Stomach (tissue), 9 donors: ENCODE measurements around the gene ZNF544. TPM values are rescaled to one million over a fixed set of nuclear protein-coding genes. Genes with fewer than 3 reads are reported as not detected.

Experiments used
- DNase-seq, 2 donors: peaks; one replicate each; pipeline versions ENCODE4 v3.0.0 to v3.0.0-alpha.2; 2013 to 2019
- H3K27ac ChIP-seq, 5 donors: fragments of 200-600 bp in 4 of 5; sonication (generic) in 4 of 5; one replicate each; pipeline ENCODE4 v1.5.1; 2013 to 2019; ENCODE audit warnings: mild to moderate bottlenecking in 1 of 5, moderate library complexity in 1 of 5
- H3K27me3 ChIP-seq, 3 donors: fragments of 200-600 bp; sonication (generic); one replicate each; pipeline ENCODE4 v1.5.1; 2017 to 2019; ENCODE audit warnings: mixed run types in 1 of 3
- H3K36me3 ChIP-seq, 4 donors: fragments of 200-600 bp; sonication (generic); 1 replicate in 3 of 4; 2 replicates in 1 of 4; pipeline ENCODE4 v1.5.1; 2016 to 2019
- H3K4me1 ChIP-seq, 4 donors: fragments of 200-600 bp; sonication (generic); one replicate each; pipeline ENCODE4 v1.5.1; 2016 to 2019
- H3K4me3 ChIP-seq, 4 donors: fragments of 200-600 bp; sonication (generic) in 3 of 4; one replicate each; pipeline ENCODE4 v1.5.1; 2016 to 2019; ENCODE audit warnings: mild to moderate bottlenecking in 1 of 4
- H3K9me3 ChIP-seq, 4 donors: fragments of 200-600 bp; sonication (generic); one replicate each; pipeline ENCODE4 v1.5.1; 2016 to 2019
- EP300 ChIP-seq: sonication (generic); formaldehyde crosslinking; IDR thresholded peaks from one replicate; pipeline ENCODE4 v1.6.1; 2017; ENCODE audit warnings: antibody characterized with exemption
- POLR2A ChIP-seq, 4 donors: fragments of 450-650 bp; IDR thresholded peaks; one replicate each; pipeline ENCODE4 v1.6.1; 2016; ENCODE audit warnings: antibody characterized with exemption in 4 of 4, control low read depth in 2 of 4, mild to moderate bottlenecking in 1 of 4, moderate library complexity in 1 of 4
- POLR2AphosphoS5 ChIP-seq, 3 donors: sonication (generic); formaldehyde crosslinking; IDR thresholded peaks; one replicate each; pipeline ENCODE4 v1.6.1; 2016; ENCODE audit warnings: antibody characterized with exemption in 3 of 3
- WGBS, 5 donors: extraction: QIAGEN DNeasy Blood & Tissue Kit in 3 of 5; methylation state at CpG; one replicate each; pipeline versions ENCODE4 v1.1.5 to v1.1.7; 2013 to 2018; 5-methylcytosine and 5-hydroxymethylcytosine counted together
- intact Hi-C: fragments of 100-400 bp; cut with DNase I; formaldehyde crosslinking; loops from one replicate; pipeline ENCODE4 v1.15.1; 2023; ENCODE audit warnings: low total_unique reads
- polyA plus RNA-seq, 3 donors: library from polyadenylated mRNA; stranded (reverse); fragments of 200-250 nt; gene quantifications; one replicate each; pipeline ENCODE4 v1.2.3, GENCODE V29; 2013
- total RNA-seq, 5 donors: library from RNA; depleted of rRNA; stranded (reverse); fragments of >200 nt; gene quantifications; one replicate each; pipeline versions ENCODE4 v1.1.0 to v1.2.3, GENCODE V29; 2014 to 2016
- TF ChIP-seq, protein P1 (sequence below), 7 experiments: fragments of 450-650 bp in 4 of 7; fragments of 200-600 bp in 3 of 7; sonication (generic) in 3 of 7; IDR thresholded peaks; one replicate each; pipeline ENCODE4 v1.5.1; 2016 to 2019; ENCODE audit warnings: antibody characterized with exemption in 7 of 7, control low read depth in 2 of 7, mild to moderate bottlenecking in 1 of 7
- donor health status: healthy with polysubstance abuse.
- donor health status: Bipolar disorder and iron deficiency.
- donor health status: healthy.

Gene ZNF544
- total and polyA plus RNA-seq, 8 donors = 9.5 to 60.7 (median 20.0) TPM

DNA sequence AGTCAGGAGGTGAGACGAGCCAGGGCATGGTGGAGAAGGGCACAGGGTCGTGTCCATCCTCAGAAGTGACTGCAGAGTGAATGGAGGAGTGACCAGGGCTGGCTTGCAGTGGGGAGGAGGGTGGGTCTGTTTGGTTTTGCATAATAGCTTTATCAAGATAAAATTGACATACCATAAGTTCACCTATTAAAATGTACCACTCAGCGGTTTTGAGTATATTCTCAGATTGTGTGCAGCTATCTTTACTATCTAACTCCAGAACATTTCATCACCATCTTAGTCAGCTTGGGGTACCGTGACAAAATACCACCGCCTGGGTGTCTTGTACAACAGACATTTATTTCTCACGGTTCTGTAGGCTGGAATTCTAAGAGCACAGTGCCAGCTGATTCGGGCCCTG is 63.2 kb downstream of the ZNF544 start:
- Histone ChIP-seq H3K4me1 (no peaks in the 10 kb centered on the region), H3K36me3 (peaks cover 70 to 100% (median 97%) of the 10 kb centered on the region in 4 donors), H3K27ac (no peak overlapping the region), H3K4me3 (no peak overlapping the region), H3K9me3 (peaks cover 19 to 97% (median 58%) of the 10 kb centered on the region in 4 donors), H3K27me3 (no peaks in the 10 kb centered on the region)
- intact Hi-C loops = no loop called here
- TF ChIP-seq POLR2AphosphoS5 (IDR thresholded peaks at IDR 0.05) = no peak
- no peak for TF ChIP-seq POLR2A (IDR thresholded peaks at IDR 0.05)
- TF ChIP-seq, protein P1, sequence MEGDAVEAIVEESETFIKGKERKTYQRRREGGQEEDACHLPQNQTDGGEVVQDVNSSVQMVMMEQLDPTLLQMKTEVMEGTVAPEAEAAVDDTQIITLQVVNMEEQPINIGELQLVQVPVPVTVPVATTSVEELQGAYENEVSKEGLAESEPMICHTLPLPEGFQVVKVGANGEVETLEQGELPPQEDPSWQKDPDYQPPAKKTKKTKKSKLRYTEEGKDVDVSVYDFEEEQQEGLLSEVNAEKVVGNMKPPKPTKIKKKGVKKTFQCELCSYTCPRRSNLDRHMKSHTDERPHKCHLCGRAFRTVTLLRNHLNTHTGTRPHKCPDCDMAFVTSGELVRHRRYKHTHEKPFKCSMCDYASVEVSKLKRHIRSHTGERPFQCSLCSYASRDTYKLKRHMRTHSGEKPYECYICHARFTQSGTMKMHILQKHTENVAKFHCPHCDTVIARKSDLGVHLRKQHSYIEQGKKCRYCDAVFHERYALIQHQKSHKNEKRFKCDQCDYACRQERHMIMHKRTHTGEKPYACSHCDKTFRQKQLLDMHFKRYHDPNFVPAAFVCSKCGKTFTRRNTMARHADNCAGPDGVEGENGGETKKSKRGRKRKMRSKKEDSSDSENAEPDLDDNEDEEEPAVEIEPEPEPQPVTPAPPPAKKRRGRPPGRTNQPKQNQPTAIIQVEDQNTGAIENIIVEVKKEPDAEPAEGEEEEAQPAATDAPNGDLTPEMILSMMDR (IDR thresholded peaks at IDR 0.05) = no peak
- TF ChIP-seq EP300 = no peak
- no peak for DNase-seq
- WGBS, 5 donors = 94 to 97% (median 96%) methylated on average over 7 of the region's 7 CpGs

DNA sequence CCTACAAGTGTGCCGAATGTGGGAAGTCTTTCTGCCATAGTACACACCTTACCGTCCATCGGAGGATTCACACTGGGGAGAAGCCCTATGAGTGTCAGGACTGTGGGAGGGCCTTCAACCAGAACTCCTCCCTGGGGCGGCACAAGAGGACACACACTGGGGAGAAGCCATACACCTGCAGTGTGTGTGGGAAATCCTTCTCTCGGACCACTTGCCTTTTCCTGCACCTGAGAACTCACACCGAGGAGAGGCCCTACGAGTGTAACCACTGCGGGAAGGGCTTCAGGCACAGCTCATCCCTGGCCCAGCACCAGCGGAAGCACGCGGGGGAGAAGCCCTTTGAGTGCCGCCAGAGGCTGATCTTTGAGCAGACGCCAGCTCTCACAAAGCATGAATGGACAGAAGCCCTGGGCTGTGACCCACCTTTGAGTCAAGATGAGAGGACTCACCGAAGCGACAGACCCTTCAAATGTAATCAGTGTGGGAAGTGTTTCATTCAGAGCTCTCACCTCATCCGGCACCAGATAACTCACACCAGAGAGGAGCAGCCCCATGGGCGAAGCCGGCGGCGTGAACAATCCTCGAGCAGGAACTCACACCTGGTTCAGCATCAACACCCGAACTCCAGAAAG is 66.1 kb downstream of the ZNF544 start:
- intact Hi-C loops = no loop called here
- WGBS, 5 donors = 98 to 100% (median 99%) methylated on average over 18 to 22 of the region's 22 CpGs
- peaks cover 19 to 99% (median 66%) of the 10 kb centered on the region in 4 donors for H3K9me3 ChIP-seq
- no peaks in the 10 kb centered on the region for H3K4me1 ChIP-seq
- peaks cover 58 to 100% (median 92%) of the 10 kb centered on the region in 4 donors for H3K36me3 ChIP-seq
- DNase-seq = no peak
- no peak overlapping the region for H3K4me3 ChIP-seq
- no peaks in the 10 kb centered on the region for H3K27me3 ChIP-seq
- TF ChIP-seq POLR2AphosphoS5 (IDR thresholded peaks at IDR 0.05) = no peak
- no peak for TF ChIP-seq EP300
- TF ChIP-seq, protein P1 (IDR thresholded peaks at IDR 0.05) = no peak
- no peak overlapping the region for H3K27ac ChIP-seq

DNA sequence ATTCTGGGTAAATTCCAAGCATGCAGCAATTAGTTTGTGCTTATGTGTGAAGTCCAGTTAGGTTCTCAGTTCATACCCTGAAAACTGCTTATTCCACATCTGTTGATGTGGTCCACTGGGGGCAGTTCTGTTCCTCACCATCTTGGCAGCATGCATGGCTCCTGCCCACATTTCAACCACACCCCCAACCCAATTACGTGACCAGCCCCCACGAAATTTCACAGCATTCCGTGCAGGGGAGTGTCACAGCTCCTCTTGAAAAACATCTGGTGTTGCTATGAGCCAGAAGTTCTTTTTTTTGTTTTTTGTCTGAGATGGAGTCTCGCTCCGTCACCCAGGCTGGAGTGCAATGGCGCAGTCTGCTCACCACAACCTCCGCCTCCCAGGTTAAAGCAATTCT is 67.4 kb downstream of the ZNF544 start:
- Histone ChIP-seq H3K27ac (no peak overlapping the region), H3K4me1 (no peaks in the 10 kb centered on the region), H3K27me3 (no peaks in the 10 kb centered on the region), H3K36me3 (peaks cover 58 to 100% (median 94%) of the 10 kb centered on the region in 4 donors), H3K9me3 (peaks cover 19 to 99% (median 71%) of the 10 kb centered on the region in 4 donors), H3K4me3 (no peak overlapping the region)
- intact Hi-C loops = no loop called here
- TF ChIP-seq, protein P1 (IDR thresholded peaks at IDR 0.05) = no peak
- TF ChIP-seq EP300 = no peak
- no peak for TF ChIP-seq POLR2AphosphoS5 (IDR thresholded peaks at IDR 0.05)
- no peak for TF ChIP-seq POLR2A (IDR thresholded peaks at IDR 0.05)
- no peak for DNase-seq
- WGBS, 5 donors = 85 to 98% (median 95%) methylated on average over 7 of the region's 7 CpGs

DNA sequence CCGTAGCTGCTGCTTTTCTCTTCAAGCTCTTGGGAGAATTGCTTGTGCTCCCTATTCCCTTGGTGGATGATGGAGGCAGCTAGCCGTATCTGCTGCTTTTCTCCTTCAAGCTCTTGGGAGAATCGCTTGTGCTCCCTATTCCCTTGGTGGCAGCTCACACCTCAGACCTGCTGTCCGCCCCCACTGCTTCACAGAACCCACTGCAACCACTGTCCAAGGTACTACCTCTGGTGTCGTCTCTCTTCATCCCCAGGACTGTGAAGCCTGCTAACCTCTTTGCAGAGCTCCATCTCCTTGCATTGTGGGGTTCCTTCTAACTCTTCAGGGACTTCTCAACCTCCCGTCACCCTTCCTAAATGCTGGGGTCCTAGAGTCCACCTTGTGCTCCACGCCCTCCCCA is 71.9 kb downstream of the ZNF544 start:
- no peak overlapping the region for H3K4me3 ChIP-seq
- no peak for TF ChIP-seq POLR2A (IDR thresholded peaks at IDR 0.05)
- H3K36me3 ChIP-seq = peaks cover 20 to 60% (median 54%) of the 10 kb centered on the region in 4 donors
- no peak overlapping the region for H3K27ac ChIP-seq
- peaks cover under 1 to 7% (median 5%) of the 10 kb centered on the region in 4 donors for H3K4me1 ChIP-seq
- H3K27me3 ChIP-seq = no peaks in the 10 kb centered on the region
- peaks cover 0 to 61% (median 36%) of the 10 kb centered on the region in 4 donors for H3K9me3 ChIP-seq
- 95 to 99% (median 98%) methylated on average over 7 of the region's 7 CpGs for WGBS, 5 donors
- intact Hi-C loops = no loop called here
- DNase-seq = no peak

DNA sequence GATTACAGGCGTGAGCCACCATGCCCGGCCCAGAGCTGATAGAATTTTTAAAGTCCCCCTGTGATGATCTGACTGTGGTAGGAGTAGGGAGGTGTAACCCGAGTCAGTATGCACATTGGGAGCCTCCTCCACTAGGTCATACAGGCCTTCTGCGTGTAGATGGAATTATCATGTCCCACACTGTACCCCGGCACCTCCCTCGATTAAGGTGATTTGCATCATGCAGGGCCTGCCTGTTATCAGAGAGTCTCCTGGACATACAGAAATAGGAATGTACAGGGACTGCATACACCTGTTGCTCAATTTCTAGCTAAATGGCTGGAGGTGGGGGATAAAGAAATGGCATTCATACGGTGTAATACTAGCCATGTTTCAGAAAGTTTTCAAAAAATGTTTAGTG is 75.5 kb downstream of the ZNF544 start:
- peak overlapping the region in 4 of 5 donors; percentile 90 to 93 (median 90) for H3K27ac ChIP-seq
- no peaks in the 10 kb centered on the region for H3K27me3 ChIP-seq
- peaks cover 9 to 42% (median 24%) of the 10 kb centered on the region in 4 donors for H3K4me1 ChIP-seq
- peaks cover 0 to 25% (median 15%) of the 10 kb centered on the region in 4 donors for H3K9me3 ChIP-seq
- 84 to 91% (median 86%) methylated on average over 7 of the region's 7 CpGs for WGBS, 5 donors
- no peak overlapping the region for H3K4me3 ChIP-seq
- no peak for DNase-seq
- no peak for TF ChIP-seq POLR2A (IDR thresholded peaks at IDR 0.05)
- TF ChIP-seq, protein P1 (IDR thresholded peaks at IDR 0.05) = no peak
- no peak for TF ChIP-seq EP300
- TF ChIP-seq POLR2AphosphoS5 (IDR thresholded peaks at IDR 0.05) = no peak
- intact Hi-C loops = no loop called here
- H3K36me3 ChIP-seq = peaks cover 8 to 52% (median 51%) of the 10 kb centered on the region in 4 donors
